Inferior parietal cortex (tissue), 1 donor: ENCODE results near the gene CEP57L1.

ENCODE experiments used
- DNase-seq: peaks from one replicate; pipeline ENCODE4 v3.0.0-alpha.2; 2016; ENCODE audit errors: extremely low spot score

The CEP57L1 gene

GRCh38 chr6:109095036-109095834, at the start of gene CEP57L1:
CEP57L1 (plus strand) TSS chr6:109095507; CDS start chr6:109145222, 49,715 bp downstream.
- DNase-seq: peak; percentile 98

GRCh38 chr6:109048176-109048575, 47.1 kb upstream of the CEP57L1 start:
- DNase-seq: no peak

- DNase-seq: no peak
Observed at GRCh38 chr6:109048670-109049415, 46.5 kb upstream of the CEP57L1 start.

- peak; percentile 49 for DNase-seq
Observed at GRCh38 chr6:109050012-109050411, 45.3 kb upstream of the CEP57L1 start.

GRCh38 chr6:109050447-109051102, 44.7 kb upstream of the CEP57L1 start:
- DNase-seq: no peak

- no peak for DNase-seq
Observed at GRCh38 chr6:109051301-109052017, 43.8 kb upstream of the CEP57L1 start.

- no peak for DNase-seq
Observed at GRCh38 chr6:109052018-109052651, 43.2 kb upstream of the CEP57L1 start.

GRCh38 chr6:109052852-109053251, 42.5 kb upstream of the CEP57L1 start:
- no peak for DNase-seq

- DNase-seq: no peak
Observed at GRCh38 chr6:109053336-109053735, 42.0 kb upstream of the CEP57L1 start.

GRCh38 chr6:109055771-109056235, 39.5 kb upstream of the CEP57L1 start:
- DNase-seq: no peak

GRCh38 chr6:109056661-109057060, 38.6 kb upstream of the CEP57L1 start:
- DNase-seq: no peak

GRCh38 chr6:109058620-109059019, 36.7 kb upstream of the CEP57L1 start:
- no peak for DNase-seq

GRCh38 chr6:109059153-109059552, 36.2 kb upstream of the CEP57L1 start:
- no peak for DNase-seq

GRCh38 chr6:109059571-109060021, 35.7 kb upstream of the CEP57L1 start:
- no peak for DNase-seq

- DNase-seq: no peak
Observed at GRCh38 chr6:109060571-109060970, 34.7 kb upstream of the CEP57L1 start.

GRCh38 chr6:109062216-109062615, 33.1 kb upstream of the CEP57L1 start:
- no peak for DNase-seq

- no peak for DNase-seq
Observed at GRCh38 chr6:109062767-109063352, 32.4 kb upstream of the CEP57L1 start.

GRCh38 chr6:109069746-109070145, 25.6 kb upstream of the CEP57L1 start:
- no peak for DNase-seq

- DNase-seq: no peak
Observed at GRCh38 chr6:109071125-109071917, 24.0 kb upstream of the CEP57L1 start.
